ENCODE measurements around the gene ELAVL1.

The ELAVL1 gene

GRCh38 chr19:7986321-7987113 is 18.9 kb downstream of the ELAVL1 start:
- no peak for DNase-seq (ENCODE audit: low read depth in 2 of 2)

GRCh38 chr19:7985481-7985911 is 19.9 kb downstream of the ELAVL1 start:
- DNase-seq (ENCODE audit: low read depth in 2 of 2) = no peak

GRCh38 chr19:7983995-7984837 is 21.2 kb downstream of the ELAVL1 start:
- no peak for DNase-seq (ENCODE audit: low read depth in 2 of 2)

GRCh38 chr19:7983286-7983950 is 22.0 kb downstream of the ELAVL1 start:
- no peak for DNase-seq (ENCODE audit: low read depth in 2 of 2)

- no peak for DNase-seq (ENCODE audit: low read depth in 2 of 2)
These were observed 22.8 kb downstream of the ELAVL1 start for GRCh38 chr19:7982651-7983099.

- DNase-seq (ENCODE audit: low read depth in 2 of 2) = no peak
These were observed 23.3 kb downstream of the ELAVL1 start for GRCh38 chr19:7982103-7982502.

GRCh38 chr19:7981661-7982060 is 23.8 kb downstream of the ELAVL1 start:
- DNase-seq (ENCODE audit: low read depth in 2 of 2) = no peak

GRCh38 chr19:7981199-7981598 is 24.2 kb downstream of the ELAVL1 start:
- no peak for DNase-seq (ENCODE audit: low read depth in 2 of 2)

- DNase-seq (ENCODE audit: low read depth in 2 of 2) = no peak
These were observed 24.8 kb downstream of the ELAVL1 start for GRCh38 chr19:7980635-7981121.

- no peak for DNase-seq (ENCODE audit: low read depth in 2 of 2)
These were observed 25.3 kb downstream of the ELAVL1 start for GRCh38 chr19:7980168-7980567.

GRCh38 chr19:7979559-7979958 is 25.9 kb downstream of the ELAVL1 start:
- no peak for DNase-seq (ENCODE audit: low read depth in 2 of 2)

GRCh38 chr19:7979011-7979410 is 26.4 kb downstream of the ELAVL1 start:
- no peak for DNase-seq (ENCODE audit: low read depth in 2 of 2)

- DNase-seq (ENCODE audit: low read depth in 2 of 2) = no peak
These were observed 27.1 kb downstream of the ELAVL1 start for GRCh38 chr19:7978179-7978825.

- no peak for DNase-seq (ENCODE audit: low read depth in 2 of 2)
These were observed 27.8 kb downstream of the ELAVL1 start for GRCh38 chr19:7977723-7978040.

GRCh38 chr19:7977021-7977722 is 28.3 kb downstream of the ELAVL1 start:
- DNase-seq (ENCODE audit: low read depth in 2 of 2) = no peak

GRCh38 chr19:7976461-7976860 is 29.0 kb downstream of the ELAVL1 start:
- DNase-seq (ENCODE audit: low read depth in 2 of 2) = no peak

GRCh38 chr19:7975037-7975436 is 30.4 kb downstream of the ELAVL1 start:
- no peak for DNase-seq (ENCODE audit: low read depth in 2 of 2)

GRCh38 chr19:7973883-7974282 is 31.6 kb downstream of the ELAVL1 start:
- no peak for DNase-seq (ENCODE audit: low read depth in 2 of 2)

GRCh38 chr19:7971553-7972520 is 33.6 kb downstream of the ELAVL1 start:
- no peak for DNase-seq (ENCODE audit: low read depth in 2 of 2)
